Renal cortical epithelial cell (primary cell): ENCODE data around the gene SYNE4. TPM values are rescaled to one million over a fixed set of nuclear protein-coding genes. Genes with fewer than 3 reads are reported as not detected.
A peak's percentile ranks its signal among the peaks of the same experiment; 100 is the strongest.
"Not testable (repeated sequence)": the region's sequence is repeated elsewhere in the genome, so short reads cannot be mapped to it uniquely, and the experiment has no call there.

Experiments
- DNase-seq: peaks from one replicate; pipeline ENCODE4 v3.0.0-alpha.2; 2011; ENCODE audit warnings: low read depth
- total RNA-seq: library from RNA; depleted of rRNA; stranded (reverse); fragments of >200 nt; gene quantifications from 2 replicates; pipeline ENCODE4 v1.2.3, GENCODE V29; 2014

Gene SYNE4
- total RNA-seq, 1 donor from 2014 or later: 1.0 TPM

- no peak for DNase-seq
These were observed 18.5 kb downstream of the SYNE4 start for GRCh38 chr19:35990156-35990555.

- no peak for DNase-seq
These were observed 19.8 kb downstream of the SYNE4 start for GRCh38 chr19:35988824-35989223.

- no peak for DNase-seq
These were observed 21.1 kb downstream of the SYNE4 start for GRCh38 chr19:35987571-35987896.

GRCh38 chr19:35986664-35987570, 21.7 kb downstream of the SYNE4 start:
- DNase-seq: no peak

- no peak for DNase-seq
These were observed 22.5 kb downstream of the SYNE4 start for GRCh38 chr19:35986111-35986510.

GRCh38 chr19:35983177-35983576, 25.4 kb downstream of the SYNE4 start:
- DNase-seq: no peak

- not testable (repeated sequence) for DNase-seq
These were observed 27.6 kb downstream of the SYNE4 start for GRCh38 chr19:35980997-35981396.

- DNase-seq: no peak
These were observed 29.7 kb downstream of the SYNE4 start for GRCh38 chr19:35978832-35979365.

GRCh38 chr19:35978271-35978670, 30.3 kb downstream of the SYNE4 start:
- no peak for DNase-seq

- no peak for DNase-seq
These were observed 31.0 kb downstream of the SYNE4 start for GRCh38 chr19:35977446-35978222.

- peak; percentile 11 for DNase-seq
These were observed 32.9 kb downstream of the SYNE4 start for GRCh38 chr19:35975608-35976214.

GRCh38 chr19:35973487-35973886, 35.1 kb downstream of the SYNE4 start:
- no peak for DNase-seq

GRCh38 chr19:35966771-35967170, 41.8 kb downstream of the SYNE4 start:
- DNase-seq: no peak

- DNase-seq: peak; percentile 40
These were observed 45.1 kb downstream of the SYNE4 start for GRCh38 chr19:35963514-35963913.

GRCh38 chr19:35960432-35960972, 48.1 kb downstream of the SYNE4 start:
- DNase-seq: no peak

- no peak for DNase-seq
These were observed 48.7 kb downstream of the SYNE4 start for GRCh38 chr19:35959968-35960320.

GRCh38 chr19:35959040-35959967, 49.3 kb downstream of the SYNE4 start:
- no peak for DNase-seq

- DNase-seq: no peak
These were observed 50.0 kb downstream of the SYNE4 start for GRCh38 chr19:35958660-35959039.

- DNase-seq: not testable (repeated sequence)
These were observed 51.2 kb downstream of the SYNE4 start for GRCh38 chr19:35957411-35957810.

- no peak for DNase-seq
These were observed 52.6 kb downstream of the SYNE4 start for GRCh38 chr19:35955881-35956634.
